HepG2 (cell line): Measurements from ENCODE around the gene ERCC5. TPM values are rescaled to one million over a fixed set of nuclear protein-coding genes. Genes with fewer than 3 reads are reported as not detected.

Experiments used
- BHLHE40 ChIP-seq: IDR thresholded peaks from 2 replicates; pipeline ENCODE4 v1.6.1; 2011; ENCODE audit warnings: low read length, improper control_type of control experiment
- CCDC6 ChIP-seq: sonication (generic); formaldehyde crosslinking; IDR thresholded peaks from 2 replicates; pipeline ENCODE4 v1.8.1; 2022; ENCODE audit warnings: mild to moderate bottlenecking, missing genetic modification reagents, moderate library complexity
- EED ChIP-seq: sonication (generic); formaldehyde crosslinking; IDR thresholded peaks from 2 replicates; pipeline ENCODE4 v1.5.0; 2020; ENCODE audit warnings: mild to moderate bottlenecking, missing genetic modification reagents
- HNRNPK ChIP-seq: fragments of 200-400 bp; formaldehyde crosslinking; IDR thresholded peaks from 2 replicates; pipeline ENCODE4 v1.6.1; 2018; ENCODE audit warnings: low read length, low read depth, moderate library complexity, mild to moderate bottlenecking; ENCODE audit not compliant: poor library complexity, severe bottlenecking
- KAT8 ChIP-seq: IDR thresholded peaks from 2 replicates; pipeline ENCODE4 v1.6.1; 2016; ENCODE audit warnings: missing genetic modification reagents, missing compliant biosample characterization
- RELA ChIP-seq: sonication (generic); formaldehyde crosslinking; IDR thresholded peaks from 2 replicates; pipeline ENCODE4 v1.4.0; 2020; ENCODE audit warnings: missing genetic modification reagents
- SNAI1 ChIP-seq: sonication (generic); formaldehyde crosslinking; IDR thresholded peaks from 2 replicates; pipeline ENCODE4 v1.5.0; 2020; ENCODE audit warnings: mild to moderate bottlenecking, missing genetic modification reagents, borderline replicate concordance
- ZFP82 ChIP-seq: sonication (generic); formaldehyde crosslinking; IDR thresholded peaks from 2 replicates; pipeline ENCODE4 v1.5.1; 2020; ENCODE audit warnings: mild to moderate bottlenecking, missing genetic modification reagents, borderline replicate concordance
- polyA plus RNA-seq, 8 experiments: library from polyadenylated mRNA; depleted of rRNA in 3 of 8; stranded (reverse) in 7 of 8; unstranded in 1 of 8; fragments of >200 nt; fragmentation: Illumina TruSeq in 4 of 8; extraction: Trizol in 4 of 8; gene quantifications; 2 replicates each; pipeline versions ENCODE4 v1.2.1 to v1.2.3, GENCODE V29; 2011 to 2016; ENCODE audit warnings: low read depth in 4 of 8, missing spikeins in 1 of 8, mixed read lengths in 1 of 8; ENCODE audit not compliant: insufficient read depth in 1 of 8
- total RNA-seq, 5 experiments: library from RNA; depleted of rRNA; stranded (reverse); fragments of >200 nt; fragmentation: Illumina TruSeq; extraction: Trizol; gene quantifications; 2 replicates each; pipeline ENCODE4 v1.2.3, GENCODE V29; 2016; ENCODE audit warnings: low read depth in 1 of 5
- TF ChIP-seq, protein P1 (sequence below): IDR thresholded peaks from 2 replicates; pipeline ENCODE4 v1.6.1; 2016; ENCODE audit warnings: low read depth, missing genetic modification reagents, missing compliant biosample characterization
- TF ChIP-seq, protein P2 (sequence below): IDR thresholded peaks from 2 replicates; pipeline ENCODE4 v1.6.1; 2016
- TF ChIP-seq, protein P3 (sequence below): sonication (generic); formaldehyde crosslinking; IDR thresholded peaks from 2 replicates; pipeline ENCODE4 v1.9.0; 2021; ENCODE audit warnings: missing genetic modification reagents, mild to moderate bottlenecking, borderline replicate concordance
- TF ChIP-seq, protein P4 (sequence below): sonication (generic); formaldehyde crosslinking; conservative IDR thresholded peaks from 2 replicates; pipeline ENCODE4 v1.4.0; 2020; ENCODE audit warnings: missing genetic modification reagents
- TF ChIP-seq, protein P5 (sequence below): sonication (generic); formaldehyde crosslinking; IDR thresholded peaks from 2 replicates; pipeline ENCODE4 v1.9.0; 2021; ENCODE audit warnings: missing genetic modification reagents, mild to moderate bottlenecking, borderline replicate concordance

Gene ERCC5
- total and polyA plus RNA-seq, 2 of the 13 experiments (the other 11 are each of a cell fraction or from before 2014, with no cell fraction given), result 12.9 to 35.5 TPM

DNA sequence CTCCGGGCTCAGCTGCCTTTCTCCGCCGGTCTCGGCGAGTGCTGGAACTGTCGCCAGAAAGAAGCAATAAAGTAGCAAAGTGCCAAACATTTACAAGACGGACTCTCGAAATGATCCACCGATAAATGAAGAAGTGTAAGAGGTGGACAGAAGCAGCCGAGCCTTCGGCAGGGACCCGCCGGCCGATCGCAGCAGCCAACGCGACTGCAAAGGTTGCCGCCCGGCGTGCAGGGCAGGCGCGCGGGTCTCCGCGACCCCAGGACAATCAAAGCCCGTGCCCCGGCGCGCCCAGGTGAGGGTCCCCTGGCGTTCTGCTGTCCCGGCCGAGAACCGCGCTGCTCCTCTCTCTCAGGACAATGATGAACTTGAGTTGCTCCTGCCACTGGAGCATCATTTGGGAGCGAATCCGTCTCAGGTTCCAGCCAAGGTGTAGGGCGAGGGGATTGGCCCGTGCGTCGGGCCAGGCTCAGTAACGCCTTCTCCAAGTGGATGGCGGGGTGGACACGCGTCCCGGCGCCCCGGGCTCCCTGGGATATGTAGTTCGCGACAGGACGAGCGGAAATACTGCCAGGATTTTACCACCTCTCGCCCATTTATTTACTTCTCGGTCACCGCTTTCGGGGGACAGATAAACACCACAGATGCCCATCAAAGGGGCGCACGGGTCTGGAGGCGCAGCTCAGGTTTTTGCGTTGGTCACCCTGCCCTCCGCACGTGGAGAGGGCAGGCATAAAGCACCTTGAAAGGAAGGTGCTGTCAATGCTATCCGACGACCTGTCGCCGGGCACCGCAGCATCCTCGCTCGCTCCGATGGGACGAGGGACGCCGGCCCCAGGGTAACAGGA, 47.0 kb upstream of the ERCC5 start, which contains the start of the genes BIVM and POGLUT2 (continued):
- TF ChIP-seq, protein P1, sequence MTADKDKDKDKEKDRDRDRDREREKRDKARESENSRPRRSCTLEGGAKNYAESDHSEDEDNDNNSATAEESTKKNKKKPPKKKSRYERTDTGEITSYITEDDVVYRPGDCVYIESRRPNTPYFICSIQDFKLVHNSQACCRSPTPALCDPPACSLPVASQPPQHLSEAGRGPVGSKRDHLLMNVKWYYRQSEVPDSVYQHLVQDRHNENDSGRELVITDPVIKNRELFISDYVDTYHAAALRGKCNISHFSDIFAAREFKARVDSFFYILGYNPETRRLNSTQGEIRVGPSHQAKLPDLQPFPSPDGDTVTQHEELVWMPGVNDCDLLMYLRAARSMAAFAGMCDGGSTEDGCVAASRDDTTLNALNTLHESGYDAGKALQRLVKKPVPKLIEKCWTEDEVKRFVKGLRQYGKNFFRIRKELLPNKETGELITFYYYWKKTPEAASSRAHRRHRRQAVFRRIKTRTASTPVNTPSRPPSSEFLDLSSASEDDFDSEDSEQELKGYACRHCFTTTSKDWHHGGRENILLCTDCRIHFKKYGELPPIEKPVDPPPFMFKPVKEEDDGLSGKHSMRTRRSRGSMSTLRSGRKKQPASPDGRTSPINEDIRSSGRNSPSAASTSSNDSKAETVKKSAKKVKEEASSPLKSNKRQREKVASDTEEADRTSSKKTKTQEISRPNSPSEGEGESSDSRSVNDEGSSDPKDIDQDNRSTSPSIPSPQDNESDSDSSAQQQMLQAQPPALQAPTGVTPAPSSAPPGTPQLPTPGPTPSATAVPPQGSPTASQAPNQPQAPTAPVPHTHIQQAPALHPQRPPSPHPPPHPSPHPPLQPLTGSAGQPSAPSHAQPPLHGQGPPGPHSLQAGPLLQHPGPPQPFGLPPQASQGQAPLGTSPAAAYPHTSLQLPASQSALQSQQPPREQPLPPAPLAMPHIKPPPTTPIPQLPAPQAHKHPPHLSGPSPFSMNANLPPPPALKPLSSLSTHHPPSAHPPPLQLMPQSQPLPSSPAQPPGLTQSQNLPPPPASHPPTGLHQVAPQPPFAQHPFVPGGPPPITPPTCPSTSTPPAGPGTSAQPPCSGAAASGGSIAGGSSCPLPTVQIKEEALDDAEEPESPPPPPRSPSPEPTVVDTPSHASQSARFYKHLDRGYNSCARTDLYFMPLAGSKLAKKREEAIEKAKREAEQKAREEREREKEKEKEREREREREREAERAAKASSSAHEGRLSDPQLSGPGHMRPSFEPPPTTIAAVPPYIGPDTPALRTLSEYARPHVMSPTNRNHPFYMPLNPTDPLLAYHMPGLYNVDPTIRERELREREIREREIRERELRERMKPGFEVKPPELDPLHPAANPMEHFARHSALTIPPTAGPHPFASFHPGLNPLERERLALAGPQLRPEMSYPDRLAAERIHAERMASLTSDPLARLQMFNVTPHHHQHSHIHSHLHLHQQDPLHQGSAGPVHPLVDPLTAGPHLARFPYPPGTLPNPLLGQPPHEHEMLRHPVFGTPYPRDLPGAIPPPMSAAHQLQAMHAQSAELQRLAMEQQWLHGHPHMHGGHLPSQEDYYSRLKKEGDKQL (CRISPR knock-in tag), result no peak
- no peak; the same call in 1 of the 2 replicates for TF ChIP-seq SNAI1
- TF ChIP-seq ZFP82 (CRISPR knock-in tag), result no peak
- no peak for TF ChIP-seq CCDC6
- TF ChIP-seq, protein P2, sequence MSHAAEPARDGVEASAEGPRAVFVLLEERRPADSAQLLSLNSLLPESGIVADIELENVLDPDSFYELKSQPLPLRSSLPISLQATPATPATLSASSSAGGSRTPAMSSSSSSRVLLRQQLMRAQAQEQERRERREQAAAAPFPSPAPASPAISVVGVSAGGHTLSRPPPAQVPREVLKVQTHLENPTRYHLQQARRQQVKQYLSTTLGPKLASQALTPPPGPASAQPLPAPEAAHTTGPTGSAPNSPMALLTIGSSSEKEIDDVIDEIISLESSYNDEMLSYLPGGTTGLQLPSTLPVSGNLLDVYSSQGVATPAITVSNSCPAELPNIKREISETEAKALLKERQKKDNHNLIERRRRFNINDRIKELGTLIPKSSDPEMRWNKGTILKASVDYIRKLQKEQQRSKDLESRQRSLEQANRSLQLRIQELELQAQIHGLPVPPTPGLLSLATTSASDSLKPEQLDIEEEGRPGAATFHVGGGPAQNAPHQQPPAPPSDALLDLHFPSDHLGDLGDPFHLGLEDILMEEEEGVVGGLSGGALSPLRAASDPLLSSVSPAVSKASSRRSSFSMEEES, result no peak; the same call in 1 of the 2 replicates
- TF ChIP-seq, protein P3, sequence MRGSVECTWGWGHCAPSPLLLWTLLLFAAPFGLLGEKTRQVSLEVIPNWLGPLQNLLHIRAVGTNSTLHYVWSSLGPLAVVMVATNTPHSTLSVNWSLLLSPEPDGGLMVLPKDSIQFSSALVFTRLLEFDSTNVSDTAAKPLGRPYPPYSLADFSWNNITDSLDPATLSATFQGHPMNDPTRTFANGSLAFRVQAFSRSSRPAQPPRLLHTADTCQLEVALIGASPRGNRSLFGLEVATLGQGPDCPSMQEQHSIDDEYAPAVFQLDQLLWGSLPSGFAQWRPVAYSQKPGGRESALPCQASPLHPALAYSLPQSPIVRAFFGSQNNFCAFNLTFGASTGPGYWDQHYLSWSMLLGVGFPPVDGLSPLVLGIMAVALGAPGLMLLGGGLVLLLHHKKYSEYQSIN (CRISPR knock-in tag), result no peak
- TF ChIP-seq, protein P4, sequence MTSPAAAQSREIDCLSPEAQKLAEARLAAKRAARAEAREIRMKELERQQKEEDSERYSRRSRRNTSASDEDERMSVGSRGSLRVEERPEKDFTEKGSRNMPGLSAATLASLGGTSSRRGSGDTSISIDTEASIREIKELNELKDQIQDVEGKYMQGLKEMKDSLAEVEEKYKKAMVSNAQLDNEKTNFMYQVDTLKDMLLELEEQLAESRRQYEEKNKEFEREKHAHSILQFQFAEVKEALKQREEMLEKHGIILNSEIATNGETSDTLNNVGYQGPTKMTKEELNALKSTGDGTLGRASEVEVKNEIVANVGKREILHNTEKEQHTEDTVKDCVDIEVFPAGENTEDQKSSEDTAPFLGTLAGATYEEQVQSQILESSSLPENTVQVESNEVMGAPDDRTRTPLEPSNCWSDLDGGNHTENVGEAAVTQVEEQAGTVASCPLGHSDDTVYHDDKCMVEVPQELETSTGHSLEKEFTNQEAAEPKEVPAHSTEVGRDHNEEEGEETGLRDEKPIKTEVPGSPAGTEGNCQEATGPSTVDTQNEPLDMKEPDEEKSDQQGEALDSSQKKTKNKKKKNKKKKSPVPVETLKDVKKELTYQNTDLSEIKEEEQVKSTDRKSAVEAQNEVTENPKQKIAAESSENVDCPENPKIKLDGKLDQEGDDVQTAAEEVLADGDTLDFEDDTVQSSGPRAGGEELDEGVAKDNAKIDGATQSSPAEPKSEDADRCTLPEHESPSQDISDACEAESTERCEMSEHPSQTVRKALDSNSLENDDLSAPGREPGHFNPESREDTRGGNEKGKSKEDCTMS (CRISPR knock-in tag), result no peak
- peak; percentile 68 for TF ChIP-seq KAT8 (CRISPR knock-in tag)
- TF ChIP-seq BHLHE40, result no peak
- peak; percentile 86; the same call in 1 of the 2 replicates for TF ChIP-seq EED (CRISPR knock-in tag)
- TF ChIP-seq RELA, result no peak
- TF ChIP-seq, protein P5, sequence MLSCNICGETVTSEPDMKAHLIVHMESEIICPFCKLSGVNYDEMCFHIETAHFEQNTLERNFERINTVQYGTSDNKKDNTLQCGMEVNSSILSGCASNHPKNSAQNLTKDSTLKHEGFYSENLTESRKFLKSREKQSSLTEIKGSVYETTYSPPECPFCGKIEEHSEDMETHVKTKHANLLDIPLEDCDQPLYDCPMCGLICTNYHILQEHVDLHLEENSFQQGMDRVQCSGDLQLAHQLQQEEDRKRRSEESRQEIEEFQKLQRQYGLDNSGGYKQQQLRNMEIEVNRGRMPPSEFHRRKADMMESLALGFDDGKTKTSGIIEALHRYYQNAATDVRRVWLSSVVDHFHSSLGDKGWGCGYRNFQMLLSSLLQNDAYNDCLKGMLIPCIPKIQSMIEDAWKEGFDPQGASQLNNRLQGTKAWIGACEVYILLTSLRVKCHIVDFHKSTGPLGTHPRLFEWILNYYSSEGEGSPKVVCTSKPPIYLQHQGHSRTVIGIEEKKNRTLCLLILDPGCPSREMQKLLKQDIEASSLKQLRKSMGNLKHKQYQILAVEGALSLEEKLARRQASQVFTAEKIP (CRISPR knock-in tag), result no peak
- no peak for TF ChIP-seq HNRNPK
